Prostate gland (tissue), 2 donors: ENCODE data around the gene CHI3L1. TPM values are rescaled to one million over a fixed set of nuclear protein-coding genes. Genes with fewer than 3 reads are reported as not detected.

Experiments
- DNase-seq: peaks from one replicate; pipeline ENCODE4 v3.0.0-alpha.2; 2019; ENCODE audit warnings: low spot score
- H3K27ac ChIP-seq, 2 donors: fragments of 200-600 bp; sonication (generic); 2 replicates each; pipeline ENCODE4 v1.5.1; 2017 to 2019
- H3K27me3 ChIP-seq: fragments of 200-600 bp; sonication (generic); replicated peaks from 2 replicates; pipeline ENCODE4 v1.5.1; 2019; ENCODE audit not compliant: insufficient read depth
- H3K36me3 ChIP-seq, 2 donors: fragments of 200-600 bp; sonication (generic); 1 replicate in 1 of 2; 2 replicates in 1 of 2; pipeline versions ENCODE4 v1.5.1 to v1.8.1; 2017 to 2019
- H3K4me1 ChIP-seq: fragments of 200-600 bp; sonication (generic); replicated peaks from 2 replicates; pipeline ENCODE4 v1.5.1; 2019
- H3K4me3 ChIP-seq, 2 donors: fragments of 200-600 bp; sonication (generic); 2 replicates each; pipeline ENCODE4 v1.5.1; 2017 to 2019
- H3K9me3 ChIP-seq: fragments of 200-600 bp; sonication (generic); 2 replicates; pipeline ENCODE4 v1.5.1; 2017
- POLR2A ChIP-seq: fragments of 450-650 bp; IDR thresholded peaks from one replicate; pipeline ENCODE4 v1.6.1; 2016; ENCODE audit warnings: antibody characterized with exemption, mild to moderate bottlenecking
- POLR2AphosphoS5 ChIP-seq: sonication (generic); formaldehyde crosslinking; IDR thresholded peaks from one replicate; pipeline ENCODE4 v1.6.1; 2017; ENCODE audit warnings: antibody characterized with exemption
- WGBS: methylation state at CpG from one replicate; pipeline ENCODE4 v1.1.5; 2018; 5-methylcytosine and 5-hydroxymethylcytosine counted together
- intact Hi-C: fragments of 100-400 bp; cut with DNase I; formaldehyde crosslinking; loops from one replicate; pipeline ENCODE4 v1.14.2; 2022
- total RNA-seq, 2 donors: library from RNA; depleted of rRNA; stranded (reverse); fragments of >200 nt; gene quantifications; one replicate each; pipeline ENCODE4 v1.1.0, GENCODE V29; 2016
- TF ChIP-seq, protein P1 (sequence below), 4 experiments: fragments of 200-600 bp in 2 of 4; fragments of 450-650 bp in 2 of 4; sonication (generic) in 2 of 4; IDR thresholded peaks; 1 replicate in 3 of 4; 2 replicates in 1 of 4; pipeline ENCODE4 v1.5.1; 2016 to 2019; ENCODE audit warnings: antibody characterized with exemption in 4 of 4, mild to moderate bottlenecking in 2 of 4, moderate library complexity in 2 of 4

CHI3L1 gene
- total RNA-seq, 2 donors from 2014 or later, result 1.4 to 12.6 TPM

DNA sequence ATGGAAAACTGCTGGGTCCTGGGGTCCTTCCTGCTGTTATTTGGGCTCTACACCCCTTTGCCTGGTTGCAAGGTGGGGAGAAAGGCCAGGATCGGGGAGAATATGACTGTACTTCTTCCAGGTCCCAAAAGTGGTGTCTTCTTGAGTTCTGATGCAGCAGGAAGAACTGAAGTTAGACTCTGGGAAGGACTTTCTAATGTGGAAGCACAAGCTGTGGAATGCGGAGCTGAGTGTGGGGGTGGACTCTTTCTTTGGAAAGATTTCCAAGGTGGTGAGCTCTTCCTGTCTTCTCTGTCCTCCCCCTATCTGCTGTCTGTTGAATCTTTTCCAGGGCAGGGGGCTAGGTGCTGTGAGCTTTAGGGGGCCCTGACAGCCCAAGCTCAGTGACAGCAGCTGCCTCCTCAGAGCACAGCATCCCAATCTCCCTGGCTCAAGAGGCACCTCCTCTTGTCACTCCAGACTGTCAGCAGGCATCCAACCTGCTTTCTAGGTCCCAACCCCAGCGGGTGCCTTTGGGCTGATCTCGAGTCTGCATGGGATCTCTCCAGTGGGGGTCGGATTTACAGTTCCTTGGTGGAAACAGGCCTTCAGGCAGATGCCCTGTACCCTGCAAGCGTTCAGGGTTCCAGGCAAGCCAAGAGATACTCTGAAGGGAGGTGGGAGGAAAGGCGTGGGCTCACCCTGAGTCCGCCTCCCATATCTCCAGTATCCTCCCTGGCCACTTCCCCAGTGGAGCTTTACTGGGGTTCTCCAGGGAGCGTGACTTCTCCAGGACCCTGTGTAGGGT is 35.8 kb downstream of the CHI3L1 start:
- H3K27ac ChIP-seq, result no peak overlapping the region
- no peaks in the 10 kb centered on the region for H3K4me1 ChIP-seq
- no peak for DNase-seq
- H3K4me3 ChIP-seq, result no peak overlapping the region
- intact Hi-C loops, result no loop called here
- WGBS, result 86% methylated on average over 9 of the region's 9 CpGs
- H3K36me3 ChIP-seq, result no peaks in the 10 kb centered on the region
- TF ChIP-seq POLR2A (no peak), POLR2AphosphoS5 (no peak)
- TF ChIP-seq, protein P1, sequence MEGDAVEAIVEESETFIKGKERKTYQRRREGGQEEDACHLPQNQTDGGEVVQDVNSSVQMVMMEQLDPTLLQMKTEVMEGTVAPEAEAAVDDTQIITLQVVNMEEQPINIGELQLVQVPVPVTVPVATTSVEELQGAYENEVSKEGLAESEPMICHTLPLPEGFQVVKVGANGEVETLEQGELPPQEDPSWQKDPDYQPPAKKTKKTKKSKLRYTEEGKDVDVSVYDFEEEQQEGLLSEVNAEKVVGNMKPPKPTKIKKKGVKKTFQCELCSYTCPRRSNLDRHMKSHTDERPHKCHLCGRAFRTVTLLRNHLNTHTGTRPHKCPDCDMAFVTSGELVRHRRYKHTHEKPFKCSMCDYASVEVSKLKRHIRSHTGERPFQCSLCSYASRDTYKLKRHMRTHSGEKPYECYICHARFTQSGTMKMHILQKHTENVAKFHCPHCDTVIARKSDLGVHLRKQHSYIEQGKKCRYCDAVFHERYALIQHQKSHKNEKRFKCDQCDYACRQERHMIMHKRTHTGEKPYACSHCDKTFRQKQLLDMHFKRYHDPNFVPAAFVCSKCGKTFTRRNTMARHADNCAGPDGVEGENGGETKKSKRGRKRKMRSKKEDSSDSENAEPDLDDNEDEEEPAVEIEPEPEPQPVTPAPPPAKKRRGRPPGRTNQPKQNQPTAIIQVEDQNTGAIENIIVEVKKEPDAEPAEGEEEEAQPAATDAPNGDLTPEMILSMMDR (IDR thresholded peaks at IDR 0.05), result no peak
- H3K27me3 ChIP-seq, result no peaks in the 10 kb centered on the region
- H3K9me3 ChIP-seq, result no peaks in the 10 kb centered on the region

DNA sequence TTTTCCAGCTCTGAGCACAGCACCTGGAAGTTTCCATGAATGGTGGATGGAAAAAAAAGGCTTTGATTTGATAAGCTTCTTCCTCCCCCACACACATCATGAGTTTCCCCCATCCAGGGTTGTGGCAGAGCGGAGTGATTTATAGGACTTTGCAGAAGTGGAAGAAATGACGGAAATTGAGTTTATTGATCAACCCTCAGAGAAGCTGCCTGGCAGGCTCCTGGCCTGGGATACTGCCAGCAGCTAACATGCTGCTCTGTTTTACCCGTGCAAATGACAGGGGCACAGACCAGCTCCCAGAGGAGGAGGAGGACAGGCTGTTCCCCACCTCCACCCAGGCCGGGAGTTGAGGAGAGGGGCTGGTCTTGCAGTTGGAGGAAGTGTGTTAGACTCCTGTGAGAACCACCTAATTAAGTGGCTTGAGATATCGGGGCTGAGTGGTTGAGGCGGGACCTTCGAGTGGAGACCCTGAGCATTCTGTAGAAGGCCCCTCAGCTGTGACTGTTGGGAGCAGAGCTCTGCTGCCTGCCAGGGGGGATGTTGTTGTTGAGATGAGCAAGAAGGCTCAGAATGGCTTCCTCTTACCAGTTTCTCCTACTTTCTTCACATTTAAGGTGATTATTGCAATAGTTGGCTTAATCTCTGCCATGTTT is 37.2 kb downstream of the CHI3L1 start:
- intact Hi-C loops, result no loop called here
- Histone ChIP-seq H3K4me3 (no peak overlapping the region), H3K27me3 (no peaks in the 10 kb centered on the region), H3K27ac (no peak overlapping the region), H3K36me3 (no peaks in the 10 kb centered on the region), H3K9me3 (no peaks in the 10 kb centered on the region), H3K4me1 (no peaks in the 10 kb centered on the region)
- 64% methylated on average over 7 of the region's 7 CpGs for WGBS
- TF ChIP-seq POLR2AphosphoS5, result no peak
- TF ChIP-seq POLR2A, result no peak
- TF ChIP-seq, protein P1 (IDR thresholded peaks at IDR 0.05), result no peak
- no peak for DNase-seq

DNA sequence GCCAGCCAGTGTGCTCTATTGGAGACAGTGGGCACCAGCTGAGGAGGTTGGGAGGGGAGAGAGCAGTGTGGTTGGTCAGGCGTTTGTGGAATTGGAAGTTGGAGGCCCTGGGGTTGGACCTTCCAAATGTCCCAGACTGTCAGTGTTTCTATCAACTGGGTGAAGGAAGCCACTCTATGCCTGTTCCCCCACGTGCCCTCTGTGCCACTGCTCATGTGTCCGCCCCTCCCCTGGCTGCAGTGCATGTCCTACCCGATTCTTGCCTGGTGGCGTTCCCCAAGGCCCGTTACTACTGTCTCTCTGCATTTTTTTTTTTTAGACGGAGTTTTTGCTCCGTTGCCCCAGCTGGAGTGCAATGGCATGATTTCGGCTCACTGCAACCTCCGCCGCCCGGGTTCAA is 37.9 kb downstream of the CHI3L1 start:
- no peak for DNase-seq
- TF ChIP-seq POLR2A, result no peak
- Histone ChIP-seq H3K9me3 (no peaks in the 10 kb centered on the region), H3K4me1 (no peaks in the 10 kb centered on the region), H3K27ac (no peak overlapping the region), H3K4me3 (no peak overlapping the region), H3K27me3 (no peaks in the 10 kb centered on the region), H3K36me3 (no peaks in the 10 kb centered on the region)
- WGBS, result 91% methylated on average over 12 of the region's 12 CpGs
- intact Hi-C loops, result no loop called here

DNA sequence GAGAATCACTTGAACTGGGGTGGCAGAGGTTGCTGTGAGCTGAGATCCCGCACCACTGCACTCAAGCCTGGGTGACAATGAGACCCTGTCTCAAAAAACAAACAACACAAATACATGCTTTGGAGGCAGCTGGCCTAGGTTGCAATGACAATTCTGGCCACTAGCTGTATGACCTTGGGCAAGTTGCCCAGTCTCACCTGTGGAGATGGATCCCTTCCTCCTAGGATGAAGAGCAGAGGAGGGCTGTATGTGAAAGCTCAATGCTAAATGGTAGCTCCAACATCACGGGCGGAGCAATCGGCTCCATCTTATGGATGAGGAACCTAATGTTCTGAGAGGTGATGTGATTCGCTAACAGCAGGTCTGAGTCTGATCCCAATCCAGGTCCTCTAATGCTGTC is 38.4 kb downstream of the CHI3L1 start:
- H3K27ac ChIP-seq, result no peak overlapping the region
- WGBS, result 98% methylated on average over 5 of the region's 5 CpGs
- H3K9me3 ChIP-seq, result no peaks in the 10 kb centered on the region
- H3K36me3 ChIP-seq, result no peaks in the 10 kb centered on the region
- no peaks in the 10 kb centered on the region for H3K4me1 ChIP-seq
- no peaks in the 10 kb centered on the region for H3K27me3 ChIP-seq
- TF ChIP-seq POLR2AphosphoS5, result no peak
- TF ChIP-seq, protein P1 (IDR thresholded peaks at IDR 0.05), result peak in 1 of 4 experiments; percentile 24
- no peak overlapping the region for H3K4me3 ChIP-seq
- DNase-seq, result no peak
- intact Hi-C loops, result no loop called here

DNA sequence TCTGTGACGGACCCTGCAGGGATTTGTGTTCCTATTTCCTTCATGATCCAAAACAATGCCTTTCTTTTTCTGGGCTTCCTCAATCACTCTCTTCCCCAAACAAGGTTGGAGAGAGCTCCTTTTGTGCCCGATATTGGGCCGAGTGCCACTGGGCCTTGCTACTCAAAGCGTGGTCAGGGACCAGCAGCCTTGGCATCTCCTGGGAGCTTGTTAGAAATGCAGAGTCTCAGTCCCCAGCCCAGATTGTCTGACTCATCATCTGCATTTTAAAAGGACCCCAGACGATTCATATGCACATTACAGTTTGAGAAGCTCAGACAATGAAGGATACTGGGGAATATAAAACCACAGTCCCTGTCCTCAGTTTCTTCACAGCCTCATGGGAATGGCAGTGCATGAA is 39.1 kb downstream of the CHI3L1 start:
- no peaks in the 10 kb centered on the region for H3K36me3 ChIP-seq
- no peaks in the 10 kb centered on the region for H3K4me1 ChIP-seq
- TF ChIP-seq POLR2AphosphoS5, result no peak
- no peak for TF ChIP-seq POLR2A
- TF ChIP-seq, protein P1 (IDR thresholded peaks at IDR 0.05), result no peak
- DNase-seq, result no peak
- no peaks in the 10 kb centered on the region for H3K27me3 ChIP-seq
- intact Hi-C loops, result no loop called here
- H3K9me3 ChIP-seq, result no peaks in the 10 kb centered on the region
- no peak overlapping the region for H3K4me3 ChIP-seq
- 84% methylated on average over 5 of the region's 5 CpGs for WGBS
- H3K27ac ChIP-seq, result no peak overlapping the region
